HuH-7.5 (cell line): ENCODE data around the gene ZNF664.
A peak's percentile ranks its signal among the peaks of the same experiment; 100 is the strongest.

Experiments used
- DNase-seq: peaks from one replicate; pipeline ENCODE4 v3.0.0; 2011; ENCODE audit warnings: low spot score

Gene ZNF664

GRCh38 chr12:123972457-123973401, at the start of gene ZNF664, which contains the start of gene CCDC92:
Gene ZNF664 (plus strand): TSS chr12:123973215. CDS start chr12:124012145, 38,930 bp downstream.
Gene CCDC92 (minus strand): TSS chr12:123972831. CDS start chr12:123944305, 28,526 bp downstream.
- DNase-seq = peak; percentile 95

GRCh38 chr12:123923927-123924326, 49.1 kb upstream of the ZNF664 start:
- no peak for DNase-seq

- DNase-seq = no peak
Observed at GRCh38 chr12:123924539-123924938, 48.5 kb upstream of the ZNF664 start.

GRCh38 chr12:123928274-123928865, 44.6 kb upstream of the ZNF664 start:
- DNase-seq = no peak

GRCh38 chr12:123928897-123929296, 44.1 kb upstream of the ZNF664 start:
- no peak for DNase-seq

- no peak for DNase-seq
Observed at GRCh38 chr12:123929946-123930583, 43.0 kb upstream of the ZNF664 start.

GRCh38 chr12:123931686-123932321, 41.2 kb upstream of the ZNF664 start:
- no peak for DNase-seq

- no peak for DNase-seq
Observed at GRCh38 chr12:123933214-123933613, 39.8 kb upstream of the ZNF664 start.

GRCh38 chr12:123934016-123934620, 38.9 kb upstream of the ZNF664 start:
- DNase-seq = no peak

GRCh38 chr12:123934829-123935228, 38.2 kb upstream of the ZNF664 start:
- no peak for DNase-seq

- DNase-seq = no peak
Observed at GRCh38 chr12:123935956-123936355, 37.1 kb upstream of the ZNF664 start.

- DNase-seq = no peak
Observed at GRCh38 chr12:123936471-123936870, 36.5 kb upstream of the ZNF664 start.

GRCh38 chr12:123936956-123937706, 35.9 kb upstream of the ZNF664 start:
- no peak for DNase-seq

- no peak for DNase-seq
Observed at GRCh38 chr12:123937707-123938591, 35.1 kb upstream of the ZNF664 start.

- peak; percentile 45 for DNase-seq
Observed at GRCh38 chr12:123938679-123939480, 34.1 kb upstream of the ZNF664 start.

- no peak for DNase-seq
Observed at GRCh38 chr12:123939716-123940626, 33.0 kb upstream of the ZNF664 start.

GRCh38 chr12:123940627-123940966, 32.4 kb upstream of the ZNF664 start:
- DNase-seq = no peak

- no peak for DNase-seq
Observed at GRCh38 chr12:123941000-123941399, 32.0 kb upstream of the ZNF664 start.
